Mesenchymal stem cell (in vitro differentiated cells and primary cell): Measurements from ENCODE around the gene MAP1LC3A. TPM values are rescaled to one million over a fixed set of nuclear protein-coding genes. Genes with fewer than 3 reads are reported as not detected.

Experiments
- DNase-seq: peaks from one replicate; pipeline ENCODE4 v3.0.0-alpha.2; 2013
- H2AFZ ChIP-seq: one replicate; pipeline ENCODE4 v1.6.1; 2013; ENCODE audit warnings: low read depth, mild to moderate bottlenecking, control low read depth, inconsistent platforms, low read length, moderate library complexity
- H2AK5ac ChIP-seq: 2 replicates; pipeline ENCODE4 v1.6.1; 2013; ENCODE audit warnings: low read length, moderate library complexity, mild to moderate bottlenecking, inconsistent platforms; ENCODE audit not compliant: severe bottlenecking
- H2BK120ac ChIP-seq: one replicate; pipeline ENCODE4 v1.6.1; 2013; ENCODE audit warnings: low read depth, mild to moderate bottlenecking, inconsistent platforms, low read length, moderate library complexity
- H2BK12ac ChIP-seq, 2 experiments: one replicate each; pipeline ENCODE4 v1.6.1; 2013; ENCODE audit warnings: inconsistent platforms in 2 of 2, low read length in 2 of 2, mild to moderate bottlenecking in 2 of 2, moderate library complexity in 2 of 2, control low read depth in 1 of 2
- H2BK15ac ChIP-seq: one replicate; pipeline ENCODE4 v1.6.1; 2013; ENCODE audit warnings: mild to moderate bottlenecking, low read depth, inconsistent platforms; ENCODE audit not compliant: poor library complexity, severe bottlenecking
- H2BK5ac ChIP-seq: 2 replicates; pipeline ENCODE4 v1.6.1; 2013; ENCODE audit warnings: low read depth, mild to moderate bottlenecking, low read length, control low read depth, inconsistent platforms; ENCODE audit not compliant: poor library complexity, severe bottlenecking
- H3K14ac ChIP-seq, 2 experiments: one replicate each; pipeline ENCODE4 v1.6.1; 2013; ENCODE audit warnings: inconsistent platforms in 2 of 2, low read length in 2 of 2, control low read depth in 1 of 2, mild to moderate bottlenecking in 1 of 2, moderate library complexity in 1 of 2
- H3K18ac ChIP-seq, 2 experiments: one replicate each; pipeline ENCODE4 v1.6.1; 2013; ENCODE audit warnings: inconsistent platforms in 2 of 2, low read length in 2 of 2, control low read depth in 1 of 2, low read depth in 1 of 2, mild to moderate bottlenecking in 1 of 2
- H3K23ac ChIP-seq, 2 experiments: one replicate each; pipeline ENCODE4 v1.6.1; 2013; ENCODE audit warnings: inconsistent platforms in 2 of 2, low read length in 2 of 2, mild to moderate bottlenecking in 2 of 2, moderate library complexity in 2 of 2, control low read depth in 1 of 2
- H3K27ac ChIP-seq: 2 replicates; pipeline ENCODE4 v1.5.1; 2013; ENCODE audit warnings: mild to moderate bottlenecking, moderate library complexity, low read length, control low read depth, inconsistent platforms; ENCODE audit not compliant: poor library complexity, severe bottlenecking
- H3K27me3 ChIP-seq, 2 experiments: 2 replicates each; pipeline versions ENCODE4 v1.6.1 to v1.7.0; 2013; ENCODE audit warnings: low read length in 2 of 2, mild to moderate bottlenecking in 2 of 2, moderate library complexity in 2 of 2, control low read depth in 1 of 2, inconsistent platforms in 1 of 2; ENCODE audit not compliant: control insufficient read depth in 1 of 2, insufficient read depth in 1 of 2
- H3K36me3 ChIP-seq, 2 experiments: 2 replicates each; pipeline versions ENCODE4 v1.6.1 to v1.7.0; 2013; ENCODE audit warnings: low read length in 2 of 2, control low read depth in 1 of 2, inconsistent platforms in 1 of 2, low read depth in 1 of 2, mild to moderate bottlenecking in 1 of 2; ENCODE audit not compliant: insufficient read depth in 2 of 2, control insufficient read depth in 1 of 2
- H3K4ac ChIP-seq, 2 experiments: one replicate each; pipeline ENCODE4 v1.6.1; 2013; ENCODE audit warnings: inconsistent platforms in 2 of 2, low read length in 2 of 2, mild to moderate bottlenecking in 2 of 2, moderate library complexity in 2 of 2, control low read depth in 1 of 2, low read depth in 1 of 2
- H3K4me1 ChIP-seq: 2 replicates; pipeline ENCODE4 v1.6.1; 2013; ENCODE audit warnings: low read depth, low read length, control low read depth; ENCODE audit not compliant: control insufficient read depth, insufficient read depth
- H3K4me2 ChIP-seq: 2 replicates; pipeline ENCODE4 v1.6.1; 2013; ENCODE audit warnings: low read length, mild to moderate bottlenecking, inconsistent platforms; ENCODE audit not compliant: poor library complexity, severe bottlenecking
- H3K4me3 ChIP-seq, 2 experiments: 2 replicates each; pipeline versions ENCODE4 v1.5.1 to v1.7.0; 2013; ENCODE audit warnings: low read length in 2 of 2, mild to moderate bottlenecking in 2 of 2, control low read depth in 1 of 2, low read depth in 1 of 2; ENCODE audit not compliant: insufficient read depth in 1 of 2
- H3K79me1 ChIP-seq: replicated peaks from 2 replicates; pipeline ENCODE4 v1.6.1; 2013; ENCODE audit warnings: mild to moderate bottlenecking, control low read depth, low read length, inconsistent platforms; ENCODE audit not compliant: poor library complexity, severe bottlenecking
- H3K9ac ChIP-seq: 2 replicates; pipeline ENCODE4 v1.7.0; 2013; ENCODE audit warnings: mild to moderate bottlenecking, low read length, moderate library complexity
- H3K9me3 ChIP-seq: 2 replicates; pipeline ENCODE4 v1.7.0; 2013; ENCODE audit warnings: mild to moderate bottlenecking, low read length; ENCODE audit not compliant: control insufficient read depth
- H4K8ac ChIP-seq: one replicate; pipeline ENCODE4 v1.6.1; 2013; ENCODE audit warnings: inconsistent platforms, mild to moderate bottlenecking, low read length, moderate library complexity
- H4K91ac ChIP-seq: one replicate; pipeline ENCODE4 v1.6.1; 2013; ENCODE audit warnings: mild to moderate bottlenecking, low read length, inconsistent platforms
- WGBS: methylation state at CpG from one replicate; pipeline ENCODE4 v1.1.7; 2013; ENCODE audit warnings: mixed read lengths; 5-methylcytosine and 5-hydroxymethylcytosine counted together
- polyA plus RNA-seq, 2 experiments: library from polyadenylated mRNA; stranded (reverse); fragments of 200-250 nt; gene quantifications; one replicate each; pipeline ENCODE4 v1.2.3, GENCODE V29; 2013

MAP1LC3A gene
- polyA plus RNA-seq (2013, experiment 1 of 2) = 34.0 TPM
- 33.2 TPM for polyA plus RNA-seq (2013, experiment 2 of 2)

- Histone ChIP-seq H3K9me3 (no peaks in the 10 kb centered on the region), H4K91ac (peak within 1 kb of the TSS; percentile 91)
Measured at GRCh38 chr20:34558320-34559218, at the start of gene MAP1LC3A. Gene MAP1LC3A (plus strand): TSS chr20:34558718. CDS start chr20:34558869, 151 bp downstream.

GRCh38 chr20:34510575-34510974, 47.9 kb upstream of the MAP1LC3A start:
- WGBS = 67% methylated on average over 1 of the region's 1 CpG
- no peak overlapping the region for H2AFZ ChIP-seq
- no peaks in the 10 kb centered on the region for H3K27me3 ChIP-seq
- H3K4ac ChIP-seq = no peak overlapping the region
- H3K79me1 ChIP-seq = peaks cover 13% of the 10 kb centered on the region
- H3K18ac ChIP-seq = no peak overlapping the region
- no peak overlapping the region for H2BK120ac ChIP-seq
- H3K36me3 ChIP-seq = peaks cover 6 to 73% of the 10 kb centered on the region in 2 experiments
- no peak overlapping the region for H2BK15ac ChIP-seq
- H3K4me3 ChIP-seq = no peak overlapping the region
- H3K4me2 ChIP-seq = no peak overlapping the region
- H3K9ac ChIP-seq = no peak overlapping the region
- DNase-seq = no peak
- no peak overlapping the region for H4K8ac ChIP-seq
- H3K14ac ChIP-seq = no peak overlapping the region
- no peak overlapping the region for H2BK12ac ChIP-seq
- H3K23ac ChIP-seq = no peak overlapping the region
- H4K91ac ChIP-seq = no peak overlapping the region
- no peak overlapping the region for H2AK5ac ChIP-seq
- H3K9me3 ChIP-seq = no peaks in the 10 kb centered on the region
- H3K4me1 ChIP-seq = peaks cover 4% of the 10 kb centered on the region
- H2BK5ac ChIP-seq = no peak overlapping the region
- no peak overlapping the region for H3K27ac ChIP-seq

More at GRCh38 chr20:34558320-34559218, at the start of gene MAP1LC3A:
- peak within 1 kb of the TSS; percentile 19 to 93 for H3K14ac ChIP-seq
- peak within 1 kb of the TSS; percentile 93 for H3K9ac ChIP-seq
- peak within 1 kb of the TSS; percentile 32 to 92 for H3K4ac ChIP-seq
- H2BK5ac ChIP-seq = peak within 1 kb of the TSS; percentile 14
- H3K18ac ChIP-seq = peak within 1 kb of the TSS; percentile 83 to 96
- H4K8ac ChIP-seq = peak within 1 kb of the TSS; percentile 96
- no peaks in the 10 kb centered on the region for H3K27me3 ChIP-seq
- peak within 1 kb of the TSS; percentile 96 for H3K4me2 ChIP-seq
- 3% methylated on average over 101 of the region's 103 CpGs for WGBS
- peaks cover 0 to 31% of the 10 kb centered on the region in 2 experiments for H3K36me3 ChIP-seq
- H2BK15ac ChIP-seq = peak within 1 kb of the TSS; percentile 88
- peak within 1 kb of the TSS; percentile 84 to 89 for H3K4me3 ChIP-seq
- peaks cover 1% of the 10 kb centered on the region for H3K79me1 ChIP-seq
- H2BK120ac ChIP-seq = peak within 1 kb of the TSS; percentile 82
- H3K23ac ChIP-seq = no peak within 1 kb of the TSS
- H3K4me1 ChIP-seq = peaks cover 20% of the 10 kb centered on the region
- DNase-seq = peak; percentile 97
- H2BK12ac ChIP-seq = peak within 1 kb of the TSS in 1 of 2 experiments; percentile 85
- peak within 1 kb of the TSS; percentile 84 for H2AFZ ChIP-seq
- no peak within 1 kb of the TSS for H2AK5ac ChIP-seq
- H3K27ac ChIP-seq = no peak within 1 kb of the TSS

GRCh38 chr20:34511891-34512265, 46.6 kb upstream of the MAP1LC3A start:
- Histone ChIP-seq H2AFZ (no peak overlapping the region), H3K18ac (no peak overlapping the region), H3K79me1 (peaks cover 7% of the 10 kb centered on the region), H4K91ac (no peak overlapping the region), H2BK120ac (no peak overlapping the region), H2BK12ac (no peak overlapping the region), H3K36me3 (peaks cover 0 to 60% of the 10 kb centered on the region in 2 experiments), H4K8ac (no peak overlapping the region), H3K4me3 (no peak overlapping the region), H2AK5ac (no peak overlapping the region), H3K4me1 (peaks cover 5% of the 10 kb centered on the region), H3K9ac (no peak overlapping the region), H2BK15ac (no peak overlapping the region), H3K14ac (no peak overlapping the region), H2BK5ac (no peak overlapping the region), H3K4ac (no peak overlapping the region), H3K27ac (peak overlapping the region; percentile 82), H3K4me2 (peak overlapping the region; percentile 54), H3K23ac (no peak overlapping the region), H3K9me3 (no peaks in the 10 kb centered on the region), H3K27me3 (no peaks in the 10 kb centered on the region)
- no peak for DNase-seq
- 97% methylated on average over 3 of the region's 3 CpGs for WGBS

- Histone ChIP-seq H3K4ac (no peak overlapping the region), H3K4me3 (no peak overlapping the region)
Measured at GRCh38 chr20:34512266-34512954, 46.1 kb upstream of the MAP1LC3A start.

More at GRCh38 chr20:34512266-34512954, 46.1 kb upstream of the MAP1LC3A start:
- no peaks in the 10 kb centered on the region for H3K9me3 ChIP-seq
- H3K27ac ChIP-seq = peak overlapping the region; percentile 82
- H2BK5ac ChIP-seq = no peak overlapping the region
- H4K8ac ChIP-seq = no peak overlapping the region
- no peak overlapping the region for H2BK15ac ChIP-seq
- no peak overlapping the region for H3K23ac ChIP-seq
- H2AFZ ChIP-seq = no peak overlapping the region
- H3K36me3 ChIP-seq = peaks cover 0 to 56% of the 10 kb centered on the region in 2 experiments
- peak; percentile 43 for DNase-seq
- WGBS = 95% methylated on average over 4 of the region's 4 CpGs
- H4K91ac ChIP-seq = no peak overlapping the region
- H2BK12ac ChIP-seq = no peak overlapping the region
- peak overlapping the region; percentile 0 for H3K9ac ChIP-seq
- H3K4me1 ChIP-seq = peaks cover 5% of the 10 kb centered on the region
- no peaks in the 10 kb centered on the region for H3K27me3 ChIP-seq
- no peak overlapping the region for H2AK5ac ChIP-seq
- H2BK120ac ChIP-seq = no peak overlapping the region
- H3K79me1 ChIP-seq = peaks cover 7% of the 10 kb centered on the region
- H3K4me2 ChIP-seq = peak overlapping the region; percentile 54
- H3K14ac ChIP-seq = no peak overlapping the region
- no peak overlapping the region for H3K18ac ChIP-seq
